HCT116 (cell line): Measurements from ENCODE around the gene KSR2. TPM values are rescaled to one million over a fixed set of nuclear protein-coding genes. Genes with fewer than 3 reads are reported as not detected.

ENCODE experiments used
- ATAC-seq: fragments of 200-7000 bp; cut with Tn5 transposase; 2 replicates; pipeline ENCODE4 v1.9.1; 2020; ENCODE audit warnings: mild to moderate bottlenecking, moderate library complexity
- BruUV-seq: library from RNA; stranded (reverse); fragments of 400-500 nt; replicated peaks from 2 replicates; lab custom pipeline; 2021; lab: Mats Ljungman, UMichigan
- CTCF ChIA-PET: fragments of 300-600 bp; sonication (Branson Sonifier 250); formaldehyde crosslinking; loops from one replicate; lab custom pipeline; 2021; ENCODE audit warnings: antibody characterized with exemption; lab: Charles Lee
- POLR2A ChIA-PET: fragments of 300-600, 350-600 bp; sonication (Branson Sonifier 250); formaldehyde crosslinking; loops from one replicate; lab custom pipeline; 2021; ENCODE audit warnings: antibody characterized with exemption; lab: Charles Lee
- RAD21 ChIA-PET, 2 experiments: fragments of 300-600 bp; sonication (Branson Sonifier 250); formaldehyde crosslinking; loops; one replicate each; lab custom pipeline; 2023; ENCODE audit warnings: low total read pairs in 2 of 2; ENCODE audit not compliant: uncharacterized antibody in 2 of 2, unreplicated experiment in 2 of 2, low non-redundant PET in 1 of 2; lab: Charles Lee
- DNase-seq: peaks from one replicate; pipeline ENCODE4 v3.0.0-alpha.2; 2010; ENCODE audit warnings: low read depth, low spot score
- H2AFZ ChIP-seq: fragments of 200-600 bp; shearing (Covaris generic), sonication (generic); 2 replicates; pipeline ENCODE4 v1.6.1; 2017; ENCODE audit warnings: low read depth, mixed run types, mixed read lengths, antibody characterized with exemption, low read length; ENCODE audit not compliant: poor library complexity, severe bottlenecking
- H3K27ac ChIP-seq: 2 replicates; pipeline ENCODE4 v1.5.1; 2012; ENCODE audit warnings: low read depth, low read length
- H3K27me3 ChIP-seq: fragments of 200-600 bp; sonication (generic); 2 replicates; pipeline ENCODE4 v1.6.1; 2016; ENCODE audit warnings: mixed run types, low read length, mixed read lengths; ENCODE audit not compliant: insufficient read depth
- H3K36me3 ChIP-seq, 2 experiments: fragments of 200-500 bp in 1 of 2; fragments of 200-600 bp in 1 of 2; sonication (Bioruptor generic) in 1 of 2; sonication (generic) in 1 of 2; 2 replicates each; pipeline versions ENCODE4 v1.5.1 to v1.6.1; 2014 to 2016; ENCODE audit warnings: low read length in 2 of 2, inconsistent platforms in 1 of 2, mixed read lengths in 1 of 2, mixed run types in 1 of 2; ENCODE audit not compliant: insufficient read depth in 2 of 2, control insufficient read depth in 1 of 2
- H3K4me1 ChIP-seq, 2 experiments: fragments of 200-600 bp in 1 of 2; sonication (generic) in 1 of 2; 2 replicates each; pipeline versions ENCODE4 v1.5.1 to v1.6.1; 2012 to 2017; ENCODE audit warnings: low read length in 2 of 2, inconsistent platforms in 1 of 2, mild to moderate bottlenecking in 1 of 2, mixed read lengths in 1 of 2, mixed run types in 1 of 2, moderate library complexity in 1 of 2; ENCODE audit not compliant: insufficient read depth in 2 of 2, control insufficient read depth in 1 of 2
- H3K4me2 ChIP-seq: fragments of 200-600 bp; sonication (generic); 2 replicates; pipeline ENCODE4 v1.6.1; 2017; ENCODE audit warnings: mixed run types, low read length, mixed read lengths
- H3K4me3 ChIP-seq, 2 experiments: fragments of 200-600 bp in 1 of 2; sonication (generic) in 1 of 2; replicated peaks in 1 of 2; 2 replicates each; pipeline ENCODE4 v1.5.1; 2011 to 2016; ENCODE audit warnings: low read length in 2 of 2, control low read depth in 1 of 2, low read depth in 1 of 2, mild to moderate bottlenecking in 1 of 2, mixed read lengths in 1 of 2, mixed run types in 1 of 2
- H3K79me2 ChIP-seq: fragments of 200-600 bp; sonication (generic); 2 replicates; pipeline ENCODE4 v1.6.1; 2017; ENCODE audit warnings: mild to moderate bottlenecking, mixed run types, low read length, moderate library complexity, mixed read lengths; ENCODE audit not compliant: insufficient read depth
- H3K9ac ChIP-seq: fragments of 200-600 bp; sonication (generic); 2 replicates; pipeline ENCODE4 v1.6.1; 2016; ENCODE audit warnings: low read length, mixed read lengths
- H3K9me2 ChIP-seq: fragments of 200-600 bp; sonication (generic), shearing (Covaris generic); 2 replicates; pipeline ENCODE4 v1.6.1; 2017; ENCODE audit warnings: mixed run types, mild to moderate bottlenecking, moderate library complexity; ENCODE audit not compliant: insufficient read depth
- H3K9me3 ChIP-seq, 2 experiments: fragments of 200-500 bp in 1 of 2; fragments of 200-600 bp in 1 of 2; sonication (Bioruptor generic) in 1 of 2; sonication (generic) in 1 of 2; 2 replicates each; pipeline ENCODE4 v1.6.1; 2014 to 2017; ENCODE audit warnings: low read length in 2 of 2, mixed read lengths in 2 of 2, inconsistent platforms in 1 of 2, low read depth in 1 of 2, mild to moderate bottlenecking in 1 of 2, mixed run types in 1 of 2, moderate library complexity in 1 of 2; ENCODE audit not compliant: control insufficient read depth in 1 of 2, insufficient read depth in 1 of 2
- H4K20me1 ChIP-seq: fragments of 200-600 bp; sonication (generic), shearing (Covaris generic); 2 replicates; pipeline ENCODE4 v1.6.1; 2017; ENCODE audit warnings: mixed run types, mild to moderate bottlenecking, moderate library complexity; ENCODE audit not compliant: insufficient read depth
- CEBPB ChIP-seq: IDR thresholded peaks from 2 replicates; pipeline ENCODE4 v1.6.1; 2012; ENCODE audit warnings: low read depth
- EGR1 ChIP-seq: IDR thresholded peaks from 2 replicates; pipeline ENCODE4 v1.6.1; 2012; ENCODE audit warnings: low read depth
- FOSL1 ChIP-seq: IDR thresholded peaks from 2 replicates; pipeline ENCODE4 v1.6.1; 2012; ENCODE audit warnings: low read depth
- JUND ChIP-seq: IDR thresholded peaks from 2 replicates; pipeline ENCODE4 v1.6.1; 2012
- POLR2A ChIP-seq: IDR thresholded peaks from 2 replicates; pipeline ENCODE4 v1.7.0; 2011; ENCODE audit warnings: borderline replicate concordance; ENCODE audit not compliant: insufficient read depth, insufficient read length; ENCODE audit errors: extremely low read depth
- POLR2AphosphoS5 ChIP-seq: IDR thresholded peaks from 2 replicates; pipeline ENCODE4 v1.6.1; 2011; ENCODE audit warnings: mild to moderate bottlenecking, low read depth, low read length, moderate library complexity
- RAD21 ChIP-seq: IDR thresholded peaks from 2 replicates; pipeline ENCODE4 v1.6.1; 2012; ENCODE audit warnings: low read depth, mild to moderate bottlenecking
- REST ChIP-seq: IDR thresholded peaks from 2 replicates; pipeline ENCODE4 v1.6.1; 2012; ENCODE audit warnings: low read depth
- SIN3A ChIP-seq: IDR thresholded peaks from 2 replicates; pipeline ENCODE4 v1.6.1; 2012; ENCODE audit warnings: low read depth
- SRF ChIP-seq: IDR thresholded peaks from 2 replicates; pipeline ENCODE4 v1.6.1; 2012; ENCODE audit warnings: low read depth
- ZNF274 ChIP-seq: fragments of 200-500 bp; sonication (Bioruptor generic); IDR thresholded peaks from 2 replicates; pipeline ENCODE4 v1.6.1; 2014; ENCODE audit warnings: mild to moderate bottlenecking, low read depth, low read length, inconsistent platforms
- intact Hi-C: fragments of 100-400 bp; cut with micrococcal nuclease; formaldehyde crosslinking; loops from 2 replicates; pipeline ENCODE4 v1.10.0; 2022
- total RNA-seq: library from RNA; stranded (reverse); gene quantifications from one replicate; pipeline ENCODE4 v1.2.1, GENCODE V29; 2021; ENCODE audit not compliant: unreplicated experiment
- TF ChIP-seq, protein P1 (sequence below): IDR thresholded peaks from 2 replicates; pipeline ENCODE4 v1.6.1; 2012
- TF ChIP-seq, protein P2 (sequence below): IDR thresholded peaks from 2 replicates; pipeline ENCODE4 v1.6.1; 2011; ENCODE audit warnings: mild to moderate bottlenecking, low read length, moderate library complexity; ENCODE audit not compliant: insufficient replicate concordance; ENCODE audit errors: extremely low read depth
- TF ChIP-seq, protein P3 (sequence below), 3 experiments: fragments of 200-600 bp in 1 of 3; sonication (generic) in 1 of 3; IDR thresholded peaks in 2 of 3; conservative IDR thresholded peaks in 1 of 3; 2 replicates each; pipeline ENCODE4 v1.5.1; 2012 to 2017; ENCODE audit warnings: low read depth in 2 of 3, low read length in 2 of 3, antibody characterized with exemption in 1 of 3, borderline replicate concordance in 1 of 3, control low read depth in 1 of 3, mild to moderate bottlenecking in 1 of 3, mixed read lengths in 1 of 3, mixed run types in 1 of 3, moderate library complexity in 1 of 3; ENCODE audit not compliant: insufficient read depth in 1 of 3
- TF ChIP-seq, protein P4 (sequence below): IDR thresholded peaks from 2 replicates; pipeline ENCODE4 v1.6.1; 2012

KSR2 gene
- total RNA-seq, 1 experiment from 2014 or later, result 10.1 TPM

GRCh38 chr12:117572755-117573154 lies 396.0 kb downstream of the KSR2 start (continued):
- TF ChIP-seq, protein P1, sequence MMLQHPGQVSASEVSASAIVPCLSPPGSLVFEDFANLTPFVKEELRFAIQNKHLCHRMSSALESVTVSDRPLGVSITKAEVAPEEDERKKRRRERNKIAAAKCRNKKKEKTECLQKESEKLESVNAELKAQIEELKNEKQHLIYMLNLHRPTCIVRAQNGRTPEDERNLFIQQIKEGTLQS, result no peak
- TF ChIP-seq ZNF274 (no peak), POLR2A (no peak), RAD21 (no peak), POLR2AphosphoS5 (no peak), SRF (no peak), CEBPB (no peak), EGR1 (no peak)

DNA sequence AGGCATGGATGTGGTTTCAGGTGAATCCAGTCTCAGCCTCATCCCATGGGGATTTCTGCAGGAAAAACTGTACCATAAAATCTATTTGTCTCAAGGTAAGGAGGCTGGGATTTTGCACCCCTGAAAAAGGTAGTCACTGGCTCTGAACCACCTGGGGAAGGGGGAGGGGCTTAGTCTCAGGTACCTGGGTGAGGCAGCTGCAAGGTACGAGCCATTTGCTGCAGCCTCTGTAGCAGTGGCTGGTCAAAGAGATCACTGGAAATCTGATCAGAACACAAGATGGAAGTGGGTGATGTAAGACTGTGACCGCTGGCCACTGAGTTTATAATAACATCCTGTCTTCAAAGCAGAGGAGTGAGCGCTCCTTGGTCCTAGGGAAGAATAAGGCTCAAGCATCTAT lies 397.5 kb downstream of the KSR2 start:
- no peak overlapping the region for H2AFZ ChIP-seq
- H3K9ac ChIP-seq, result no peak overlapping the region
- H3K79me2 ChIP-seq, result no peaks in the 10 kb centered on the region
- no peak for TF ChIP-seq CEBPB
- no peak for TF ChIP-seq RAD21
- TF ChIP-seq, protein P2, sequence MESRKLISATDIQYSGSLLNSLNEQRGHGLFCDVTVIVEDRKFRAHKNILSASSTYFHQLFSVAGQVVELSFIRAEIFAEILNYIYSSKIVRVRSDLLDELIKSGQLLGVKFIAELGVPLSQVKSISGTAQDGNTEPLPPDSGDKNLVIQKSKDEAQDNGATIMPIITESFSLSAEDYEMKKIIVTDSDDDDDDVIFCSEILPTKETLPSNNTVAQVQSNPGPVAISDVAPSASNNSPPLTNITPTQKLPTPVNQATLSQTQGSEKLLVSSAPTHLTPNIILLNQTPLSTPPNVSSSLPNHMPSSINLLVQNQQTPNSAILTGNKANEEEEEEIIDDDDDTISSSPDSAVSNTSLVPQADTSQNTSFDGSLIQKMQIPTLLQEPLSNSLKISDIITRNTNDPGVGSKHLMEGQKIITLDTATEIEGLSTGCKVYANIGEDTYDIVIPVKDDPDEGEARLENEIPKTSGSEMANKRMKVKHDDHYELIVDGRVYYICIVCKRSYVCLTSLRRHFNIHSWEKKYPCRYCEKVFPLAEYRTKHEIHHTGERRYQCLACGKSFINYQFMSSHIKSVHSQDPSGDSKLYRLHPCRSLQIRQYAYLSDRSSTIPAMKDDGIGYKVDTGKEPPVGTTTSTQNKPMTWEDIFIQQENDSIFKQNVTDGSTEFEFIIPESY, result no peak
- TF ChIP-seq, protein P3, sequence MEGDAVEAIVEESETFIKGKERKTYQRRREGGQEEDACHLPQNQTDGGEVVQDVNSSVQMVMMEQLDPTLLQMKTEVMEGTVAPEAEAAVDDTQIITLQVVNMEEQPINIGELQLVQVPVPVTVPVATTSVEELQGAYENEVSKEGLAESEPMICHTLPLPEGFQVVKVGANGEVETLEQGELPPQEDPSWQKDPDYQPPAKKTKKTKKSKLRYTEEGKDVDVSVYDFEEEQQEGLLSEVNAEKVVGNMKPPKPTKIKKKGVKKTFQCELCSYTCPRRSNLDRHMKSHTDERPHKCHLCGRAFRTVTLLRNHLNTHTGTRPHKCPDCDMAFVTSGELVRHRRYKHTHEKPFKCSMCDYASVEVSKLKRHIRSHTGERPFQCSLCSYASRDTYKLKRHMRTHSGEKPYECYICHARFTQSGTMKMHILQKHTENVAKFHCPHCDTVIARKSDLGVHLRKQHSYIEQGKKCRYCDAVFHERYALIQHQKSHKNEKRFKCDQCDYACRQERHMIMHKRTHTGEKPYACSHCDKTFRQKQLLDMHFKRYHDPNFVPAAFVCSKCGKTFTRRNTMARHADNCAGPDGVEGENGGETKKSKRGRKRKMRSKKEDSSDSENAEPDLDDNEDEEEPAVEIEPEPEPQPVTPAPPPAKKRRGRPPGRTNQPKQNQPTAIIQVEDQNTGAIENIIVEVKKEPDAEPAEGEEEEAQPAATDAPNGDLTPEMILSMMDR (IDR thresholded peaks at IDR 0.05 in 2 of 3, conservative IDR thresholded peaks at IDR 0.05 in 1 of 3; ENCODE audit: borderline replicate concordance in 1 of 3, insufficient read depth in 1 of 3, low read depth in 2 of 3, low read length in 2 of 3), result no peak
- TF ChIP-seq POLR2AphosphoS5, result no peak
- TF ChIP-seq FOSL1, result no peak
- no peak for TF ChIP-seq REST
- TF ChIP-seq JUND, result no peak
- no peak for TF ChIP-seq SIN3A
- no peak for TF ChIP-seq ZNF274
- TF ChIP-seq, protein P1, result no peak
- no peak for TF ChIP-seq POLR2A
- TF ChIP-seq, protein P4, sequence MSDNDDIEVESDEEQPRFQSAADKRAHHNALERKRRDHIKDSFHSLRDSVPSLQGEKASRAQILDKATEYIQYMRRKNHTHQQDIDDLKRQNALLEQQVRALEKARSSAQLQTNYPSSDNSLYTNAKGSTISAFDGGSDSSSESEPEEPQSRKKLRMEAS, result no peak
- TF ChIP-seq, all 23 proteins: peak for 0
- BruUV-seq, result no TSS peak
- H3K4me3 ChIP-seq, result no peak overlapping the region
- no peaks in the 10 kb centered on the region for H3K9me2 ChIP-seq
- CTCF ChIA-PET, result no interaction called here
- DNase-seq (no peak), ATAC-seq (no peak)
- H4K20me1 ChIP-seq, result no peaks in the 10 kb centered on the region
- POLR2A ChIA-PET, result no interaction called here
- H3K4me1 ChIP-seq, result no peaks in the 10 kb centered on the region
- H3K27ac ChIP-seq, result no peak overlapping the region
- intact Hi-C loops, result no loop called here
- no peaks in the 10 kb centered on the region for H3K9me3 ChIP-seq
- no peak overlapping the region for H3K4me2 ChIP-seq
- RAD21 ChIA-PET, result no interaction called here
- H3K36me3 ChIP-seq, result no peaks in the 10 kb centered on the region
- H3K27me3 ChIP-seq, result no peaks in the 10 kb centered on the region
